HFF-Myc (cell line): ENCODE measurements around the gene PSMB3.

Experiments used
- DNase-seq: peaks from one replicate; pipeline ENCODE4 v3.0.0-alpha.2; 2011; ENCODE audit warnings: low read depth; ENCODE audit errors: extremely low read depth
- H3K4me3 ChIP-seq: replicated peaks from 2 replicates; pipeline ENCODE4 v1.5.1; 2011; ENCODE audit warnings: low read depth, mild to moderate bottlenecking, control low read depth, low read length
- CTCF ChIP-seq: IDR thresholded peaks from 2 replicates; pipeline ENCODE4 v1.5.1; 2012; ENCODE audit warnings: mild to moderate bottlenecking, low read depth, low read length, control low read depth; ENCODE audit errors: missing control alignments

The PSMB3 gene

GRCh38 chr17:38710985-38711384, 41.6 kb upstream of the PSMB3 start:
- TF ChIP-seq CTCF = no peak
- no peak overlapping the region for H3K4me3 ChIP-seq
- DNase-seq = no peak

DNA sequence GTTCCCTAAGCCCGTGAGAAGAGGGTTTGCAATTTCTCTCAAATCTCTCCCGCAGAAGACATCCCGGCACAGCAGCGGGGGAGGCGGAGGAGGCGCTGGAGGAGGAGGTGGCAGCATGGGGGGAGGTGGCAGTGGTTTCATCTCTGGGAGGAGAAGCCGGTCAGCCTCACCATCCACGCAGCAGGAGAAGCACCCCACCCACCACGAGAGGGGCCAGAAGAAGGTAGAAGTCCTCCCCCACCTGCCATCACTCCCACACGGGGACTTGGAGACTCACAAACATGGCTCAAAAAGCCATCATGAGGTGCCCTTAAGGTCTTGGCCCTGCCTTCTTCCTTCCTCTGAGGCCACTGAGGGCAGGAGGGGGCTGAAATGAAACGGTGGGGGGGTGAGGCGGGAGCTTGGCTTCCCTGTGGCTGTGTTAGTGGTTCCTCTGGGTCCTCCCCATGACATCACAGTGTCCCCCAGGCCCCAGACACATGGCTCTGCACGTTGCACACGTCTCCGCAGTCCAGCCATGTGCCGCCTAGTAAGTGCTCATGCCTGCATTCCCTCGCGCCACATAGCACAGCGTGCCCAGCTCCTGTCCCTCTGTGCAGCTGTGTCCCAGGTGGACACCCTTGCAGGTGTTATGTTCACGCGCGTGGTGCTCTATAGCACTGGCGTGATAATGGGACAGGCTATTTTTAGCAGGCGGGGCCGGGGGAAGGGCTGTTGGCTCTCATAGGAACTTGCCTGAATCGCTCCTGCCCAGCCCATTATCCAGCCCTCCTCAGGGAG, 40.6 kb upstream of the PSMB3 start:
- no peak for DNase-seq
- no peak overlapping the region for H3K4me3 ChIP-seq
- TF ChIP-seq CTCF = no peak

- no peak for TF ChIP-seq CTCF
- H3K4me3 ChIP-seq = no peak overlapping the region
- DNase-seq = no peak
Measured at GRCh38 chr17:38712593-38712992, 39.9 kb upstream of the PSMB3 start.

- H3K4me3 ChIP-seq = no peak overlapping the region
- DNase-seq = no peak
- no peak for TF ChIP-seq CTCF
Measured at GRCh38 chr17:38713456-38714075, 39.0 kb upstream of the PSMB3 start.

GRCh38 chr17:38715216-38715943, 37.2 kb upstream of the PSMB3 start:
- no peak overlapping the region for H3K4me3 ChIP-seq
- TF ChIP-seq CTCF = no peak
- no peak for DNase-seq

- no peak for DNase-seq
- no peak for TF ChIP-seq CTCF
- H3K4me3 ChIP-seq = no peak overlapping the region
Measured at GRCh38 chr17:38716368-38717005, 36.1 kb upstream of the PSMB3 start.
